Keratinocyte (primary cell): ENCODE results near the gene ARHGAP10.

Source experiments
- EZH2 ChIP-seq: IDR thresholded peaks from one replicate; pipeline ENCODE4 v1.6.1; 2012; ENCODE audit warnings: inconsistent platforms, mild to moderate bottlenecking, low read length, moderate library complexity
- TF ChIP-seq, protein P1 (sequence below), 3 experiments: IDR thresholded peaks in 1 of 3; conservative IDR thresholded peaks in 1 of 3; optimal IDR thresholded peaks in 1 of 3; 2 replicates in 2 of 3; 3 replicates in 1 of 3; pipeline versions ENCODE3 to v1.5.1; 2011; ENCODE audit warnings: low read length in 3 of 3, mild to moderate bottlenecking in 3 of 3, moderate library complexity in 2 of 3, control low read depth in 1 of 3, inconsistent platforms in 1 of 3; ENCODE audit not compliant: insufficient read depth in 2 of 3; ENCODE audit errors: extremely low read depth in 1 of 3

DNA sequence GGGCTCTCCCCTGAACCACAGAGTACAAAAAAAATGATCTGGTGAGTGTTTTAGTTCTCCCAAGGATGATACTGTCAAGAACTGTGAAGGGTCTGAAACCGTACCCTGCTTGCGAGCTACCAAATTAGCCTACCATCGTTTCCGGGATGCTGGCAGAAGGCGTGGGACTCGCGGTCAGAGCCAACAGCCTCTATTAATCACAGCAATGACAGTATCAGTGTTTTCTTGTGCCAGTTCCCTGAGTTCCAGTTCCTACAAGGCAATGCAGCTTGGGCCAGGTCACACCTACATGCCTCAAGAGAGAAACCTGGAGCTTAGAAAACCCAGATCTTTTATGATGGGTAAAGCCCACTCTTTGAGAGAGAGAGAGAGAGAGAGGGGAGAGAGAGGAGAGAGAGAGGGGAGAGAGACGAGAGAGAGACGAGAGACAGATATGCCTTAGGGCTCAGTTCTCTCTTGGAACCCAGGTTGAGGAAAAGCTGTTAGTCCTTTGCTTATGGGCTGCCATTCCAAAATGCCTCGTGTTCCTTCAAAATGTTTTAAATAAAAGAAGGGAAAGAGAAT, 327.8 kb downstream of the ARHGAP10 start:
- TF ChIP-seq, protein P1, sequence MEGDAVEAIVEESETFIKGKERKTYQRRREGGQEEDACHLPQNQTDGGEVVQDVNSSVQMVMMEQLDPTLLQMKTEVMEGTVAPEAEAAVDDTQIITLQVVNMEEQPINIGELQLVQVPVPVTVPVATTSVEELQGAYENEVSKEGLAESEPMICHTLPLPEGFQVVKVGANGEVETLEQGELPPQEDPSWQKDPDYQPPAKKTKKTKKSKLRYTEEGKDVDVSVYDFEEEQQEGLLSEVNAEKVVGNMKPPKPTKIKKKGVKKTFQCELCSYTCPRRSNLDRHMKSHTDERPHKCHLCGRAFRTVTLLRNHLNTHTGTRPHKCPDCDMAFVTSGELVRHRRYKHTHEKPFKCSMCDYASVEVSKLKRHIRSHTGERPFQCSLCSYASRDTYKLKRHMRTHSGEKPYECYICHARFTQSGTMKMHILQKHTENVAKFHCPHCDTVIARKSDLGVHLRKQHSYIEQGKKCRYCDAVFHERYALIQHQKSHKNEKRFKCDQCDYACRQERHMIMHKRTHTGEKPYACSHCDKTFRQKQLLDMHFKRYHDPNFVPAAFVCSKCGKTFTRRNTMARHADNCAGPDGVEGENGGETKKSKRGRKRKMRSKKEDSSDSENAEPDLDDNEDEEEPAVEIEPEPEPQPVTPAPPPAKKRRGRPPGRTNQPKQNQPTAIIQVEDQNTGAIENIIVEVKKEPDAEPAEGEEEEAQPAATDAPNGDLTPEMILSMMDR (optimal IDR thresholded peaks at IDR 0.05 in 1 of 3, IDR thresholded peaks at IDR 0.05 in 1 of 3, conservative IDR thresholded peaks at IDR 0.05 in 1 of 3; ENCODE audit: extremely low read depth in 1 of 3, insufficient read depth in 2 of 3, low read length in 3 of 3): no peak
- TF ChIP-seq EZH2: no peak
